Stimulated activated CD4-positive, alpha-beta T cell treated with anti-CD3 and anti-CD28 coated beads, Interleukin-1b, Interleukin-23, amount 100 ng/mL, for 48 hours (primary cell): ENCODE data around the gene LRP5.
"Not testable (repeated sequence)": the region's sequence is repeated elsewhere in the genome, so short reads cannot be mapped to it uniquely, and the experiment has no call there.

Experiments
- DNase-seq: peaks from one replicate; pipeline ENCODE4 v3.0.0-alpha.2; 2020

The LRP5 gene

DNA sequence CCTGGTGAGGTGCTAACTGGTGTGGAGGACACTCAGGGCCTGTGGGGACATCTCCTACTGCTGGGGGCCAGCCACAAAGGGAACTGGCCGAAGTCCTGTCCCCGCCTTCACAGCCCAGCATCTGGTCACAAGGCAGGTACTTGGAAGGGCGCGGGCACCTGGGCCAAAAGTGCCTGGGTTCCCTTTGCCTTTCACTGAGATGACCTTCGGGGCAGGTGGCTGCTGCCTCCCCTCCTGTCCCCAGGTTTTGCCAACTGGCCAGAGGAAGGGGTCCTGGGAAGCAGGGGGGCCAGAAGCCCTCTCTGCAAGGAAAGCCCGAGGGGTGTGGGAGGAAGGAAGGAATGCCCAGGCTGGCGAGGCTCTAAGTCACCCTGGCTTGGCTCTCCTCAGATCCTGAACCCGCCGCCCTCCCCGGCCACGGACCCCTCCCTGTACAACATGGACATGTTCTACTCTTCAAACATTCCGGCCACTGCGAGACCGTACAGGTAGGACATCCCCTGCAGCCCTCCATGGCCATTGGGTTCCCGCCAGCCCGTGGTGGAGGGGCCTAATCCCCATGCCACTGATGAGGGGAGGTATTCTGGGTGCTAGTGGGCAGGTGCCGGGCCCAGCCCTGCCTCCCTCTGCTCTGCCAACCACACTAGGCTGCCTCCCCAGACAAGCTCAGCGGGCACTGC, 133.8 kb downstream of the LRP5 start:
- DNase-seq, result no peak

DNA sequence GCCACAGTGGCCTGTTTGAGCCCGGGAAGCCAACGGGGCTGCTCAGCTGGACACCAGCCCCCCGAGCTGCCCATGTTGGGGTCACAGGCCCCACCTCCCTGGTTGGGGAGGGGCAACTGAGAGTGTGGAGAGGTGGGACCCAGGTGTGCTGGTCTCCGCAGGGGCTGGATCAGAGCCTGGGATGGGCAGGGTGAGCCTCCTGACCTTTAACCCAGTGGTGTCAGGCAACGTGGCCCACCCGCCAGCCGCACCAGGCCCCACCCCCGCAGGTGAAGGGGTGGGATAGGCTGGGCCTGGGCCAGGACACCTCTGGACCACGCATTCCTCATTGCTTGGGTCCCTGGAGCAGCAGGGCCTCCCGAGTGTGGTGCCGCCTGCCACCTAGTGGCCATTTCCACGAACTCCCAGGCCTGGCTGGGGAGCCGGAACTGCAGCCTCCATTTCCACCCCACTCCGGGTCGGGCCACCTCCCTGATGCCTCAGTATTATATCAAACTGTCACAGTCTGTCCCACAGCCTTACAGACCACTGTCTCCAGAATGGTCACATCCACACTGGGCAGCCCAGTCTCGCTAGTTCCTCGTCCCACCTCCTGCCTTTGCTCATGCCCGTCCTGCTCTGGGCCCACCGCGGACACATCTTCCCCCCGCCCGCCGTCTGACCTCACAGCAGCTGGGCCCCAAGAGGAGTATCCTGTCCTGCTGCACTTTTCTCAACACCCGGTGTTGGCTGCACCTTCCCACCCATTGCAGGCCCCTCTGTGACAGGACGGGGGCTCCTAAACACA, 134.8 kb downstream of the LRP5 start:
- peak; percentile 79 for DNase-seq

DNA sequence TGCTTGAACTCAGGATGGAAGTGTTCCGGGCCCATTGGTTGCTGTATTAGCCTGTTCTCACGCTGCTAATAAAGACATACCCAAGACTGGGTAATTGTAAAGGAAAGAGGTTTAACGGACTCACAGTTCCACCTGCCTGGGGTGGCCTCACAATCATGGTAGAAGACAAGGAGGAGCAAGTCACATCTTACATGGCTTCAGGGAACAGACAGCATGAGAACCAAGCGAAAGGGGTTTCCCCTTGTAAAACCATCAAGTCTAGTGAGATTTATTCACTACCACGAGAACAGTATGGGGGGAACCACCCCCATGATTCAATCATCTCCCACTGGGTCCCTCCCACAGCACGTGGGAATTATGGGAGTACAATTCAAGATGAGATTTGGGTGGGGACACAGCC, 135.5 kb downstream of the LRP5 start:
- not testable (repeated sequence) for DNase-seq

DNA sequence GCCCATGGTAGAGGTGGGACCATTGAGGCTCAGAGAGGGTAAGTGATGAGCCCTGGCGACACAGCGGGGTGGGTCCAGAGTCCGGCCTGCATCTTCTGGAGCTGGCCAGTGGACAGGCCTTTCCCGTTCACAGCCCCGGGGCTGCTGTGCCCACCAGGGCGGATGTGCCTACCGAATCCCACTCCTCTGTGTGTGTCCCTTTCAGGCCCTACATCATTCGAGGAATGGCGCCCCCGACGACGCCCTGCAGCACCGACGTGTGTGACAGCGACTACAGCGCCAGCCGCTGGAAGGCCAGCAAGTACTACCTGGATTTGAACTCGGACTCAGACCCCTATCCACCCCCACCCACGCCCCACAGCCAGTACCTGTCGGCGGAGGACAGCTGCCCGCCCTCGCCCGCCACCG, 136.2 kb downstream of the LRP5 start:
- DNase-seq, result no peak

DNA sequence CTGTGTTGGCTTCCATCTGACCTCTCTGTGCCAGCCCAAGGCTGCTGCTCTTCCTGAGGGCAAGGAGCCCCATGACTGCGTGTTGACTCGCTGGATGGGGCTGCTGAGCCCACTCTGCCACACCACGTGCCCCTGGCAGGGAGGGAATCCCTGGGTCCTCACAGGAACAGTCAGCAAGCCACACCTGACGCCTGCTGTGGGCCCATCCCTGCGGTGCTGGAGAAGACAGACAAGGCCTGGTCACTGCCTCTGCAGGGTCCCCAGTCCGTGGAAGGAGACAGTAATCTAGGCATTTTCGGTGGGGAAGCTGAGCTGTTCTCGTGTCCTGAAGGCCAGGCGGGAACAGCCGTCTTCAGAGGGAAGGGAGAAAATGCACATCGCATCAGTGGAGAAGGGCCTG, 137.6 kb downstream of the LRP5 start:
- DNase-seq, result no peak

DNA sequence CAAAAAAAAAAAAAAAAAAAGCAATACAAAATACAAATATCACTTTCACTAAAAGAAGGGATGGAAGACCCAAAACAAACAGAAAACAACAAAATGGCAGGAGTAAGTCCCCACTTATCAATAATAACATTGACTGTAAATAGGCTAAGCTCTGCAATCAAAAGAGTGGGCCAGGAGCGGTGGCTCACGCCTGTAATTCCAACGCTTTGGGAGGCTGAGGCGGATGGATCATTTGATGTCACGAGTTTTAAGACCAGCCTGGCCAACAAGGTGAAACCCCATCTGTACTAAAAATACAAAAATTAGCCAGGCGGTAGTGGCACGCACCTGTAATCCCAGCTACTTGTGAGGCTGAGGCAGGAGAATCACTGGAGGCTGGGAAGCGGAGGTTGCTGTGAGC, 138.3 kb downstream of the LRP5 start:
- DNase-seq, result no peak

DNA sequence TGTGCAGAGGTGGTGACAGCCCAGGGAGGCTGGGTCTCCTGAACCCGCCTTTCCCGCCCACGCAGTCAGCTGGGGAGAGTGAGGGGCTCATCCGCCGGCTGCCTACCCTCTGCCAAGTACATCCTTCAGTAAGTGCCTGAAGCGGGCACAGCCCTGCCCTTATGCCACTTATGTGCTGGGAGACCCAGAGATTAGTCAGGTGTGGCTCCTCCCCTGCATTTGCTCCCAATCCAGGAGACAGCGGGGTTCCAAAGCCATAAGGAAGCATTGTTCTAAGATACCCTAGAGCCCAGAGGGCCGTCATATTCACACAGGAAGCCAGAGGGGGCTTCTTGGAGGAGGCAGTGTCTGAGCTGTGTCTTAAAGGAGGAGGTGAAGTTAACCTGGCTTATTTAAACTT, 142.4 kb downstream of the LRP5 start:
- DNase-seq, result no peak

DNA sequence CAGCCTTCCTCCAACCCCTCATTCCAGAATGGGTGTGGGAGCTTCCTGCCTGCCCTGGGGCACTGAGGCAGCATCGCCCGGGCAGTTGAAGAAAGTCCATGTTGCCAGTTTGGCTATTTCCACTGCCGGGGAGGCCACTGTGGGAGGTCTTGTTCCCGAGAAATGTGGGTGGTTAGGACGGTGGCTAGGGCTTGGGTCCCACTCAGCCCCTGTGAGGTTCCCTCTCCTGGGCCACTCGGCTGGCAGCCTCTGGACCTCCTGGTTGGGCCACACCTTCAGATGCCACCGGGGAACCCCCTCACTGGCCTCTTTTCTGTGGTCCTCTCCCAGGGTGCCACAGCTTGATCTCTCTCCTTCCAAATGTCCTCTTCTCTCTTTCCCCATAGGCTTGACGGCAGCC, 143.1 kb downstream of the LRP5 start:
- no peak for DNase-seq

DNA sequence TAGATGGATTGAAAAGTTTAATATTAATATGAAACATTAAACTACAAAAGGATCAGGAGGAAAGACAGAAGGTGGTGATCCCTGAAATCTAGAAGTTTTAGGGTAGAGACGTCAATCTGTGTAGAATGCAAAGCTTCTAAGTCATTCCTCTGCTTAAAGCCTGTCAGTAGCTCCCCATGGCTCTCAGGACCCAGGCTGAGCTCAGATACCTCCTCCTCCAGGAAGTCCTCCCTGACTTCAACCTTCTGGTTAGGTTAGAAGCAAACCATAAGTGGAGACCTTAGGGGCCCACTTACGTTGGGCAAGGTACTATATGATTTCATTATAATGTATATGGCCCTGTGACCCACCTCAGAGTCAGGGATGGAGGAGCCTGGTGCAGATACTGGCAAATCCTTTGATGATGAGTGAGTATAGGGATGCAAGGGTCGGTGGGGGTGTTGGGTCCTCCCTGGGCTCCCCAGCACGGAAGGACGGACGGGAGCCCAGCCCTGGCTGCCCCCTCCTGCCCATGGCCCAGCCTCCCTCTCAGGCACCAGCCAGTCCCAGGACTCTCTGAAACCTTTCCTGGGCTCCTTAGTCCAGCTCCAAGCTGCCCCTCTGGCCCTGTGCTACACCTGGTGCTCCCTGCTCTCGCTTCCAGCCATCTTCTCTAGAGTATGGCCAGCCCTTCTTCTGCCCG, 145.0 kb downstream of the LRP5 start:
- DNase-seq, result no peak

DNA sequence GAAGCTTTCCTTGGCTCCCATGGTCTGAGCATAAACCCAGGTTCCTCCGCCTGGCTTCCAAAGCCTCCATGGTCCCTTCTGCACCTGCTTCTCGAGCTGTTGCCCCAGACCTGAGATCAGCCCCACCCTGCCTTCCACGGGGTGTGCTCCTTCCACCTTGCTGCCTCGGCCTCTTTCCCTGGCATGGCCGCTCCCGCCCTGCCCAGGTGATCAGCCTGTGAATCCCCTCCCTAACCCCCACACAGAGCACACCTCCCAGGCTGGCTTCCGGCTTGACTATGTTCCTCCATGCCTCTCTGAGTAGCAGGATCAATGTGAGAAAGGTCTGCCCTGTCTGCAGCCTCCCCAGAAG, 145.5 kb downstream of the LRP5 start:
- no peak for DNase-seq

DNA sequence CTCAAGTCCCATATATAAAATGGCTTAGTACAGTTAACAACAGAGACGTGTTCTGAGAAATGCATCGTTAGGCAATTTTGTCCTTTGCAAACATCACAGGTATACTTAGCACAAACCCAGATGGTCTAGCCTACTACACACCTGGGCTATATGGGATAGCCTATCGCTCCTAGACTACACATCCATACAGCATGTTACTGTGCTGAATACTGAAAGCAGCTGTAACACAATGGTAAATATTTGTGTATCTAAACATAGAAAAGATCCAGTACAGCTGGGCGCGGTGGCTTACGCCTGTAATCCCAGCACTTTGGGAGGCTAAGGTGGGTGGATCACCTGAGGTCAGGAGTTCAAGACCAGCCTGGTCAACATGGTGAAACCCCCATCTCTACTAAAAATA, 145.9 kb downstream of the LRP5 start:
- not testable (repeated sequence) for DNase-seq

DNA sequence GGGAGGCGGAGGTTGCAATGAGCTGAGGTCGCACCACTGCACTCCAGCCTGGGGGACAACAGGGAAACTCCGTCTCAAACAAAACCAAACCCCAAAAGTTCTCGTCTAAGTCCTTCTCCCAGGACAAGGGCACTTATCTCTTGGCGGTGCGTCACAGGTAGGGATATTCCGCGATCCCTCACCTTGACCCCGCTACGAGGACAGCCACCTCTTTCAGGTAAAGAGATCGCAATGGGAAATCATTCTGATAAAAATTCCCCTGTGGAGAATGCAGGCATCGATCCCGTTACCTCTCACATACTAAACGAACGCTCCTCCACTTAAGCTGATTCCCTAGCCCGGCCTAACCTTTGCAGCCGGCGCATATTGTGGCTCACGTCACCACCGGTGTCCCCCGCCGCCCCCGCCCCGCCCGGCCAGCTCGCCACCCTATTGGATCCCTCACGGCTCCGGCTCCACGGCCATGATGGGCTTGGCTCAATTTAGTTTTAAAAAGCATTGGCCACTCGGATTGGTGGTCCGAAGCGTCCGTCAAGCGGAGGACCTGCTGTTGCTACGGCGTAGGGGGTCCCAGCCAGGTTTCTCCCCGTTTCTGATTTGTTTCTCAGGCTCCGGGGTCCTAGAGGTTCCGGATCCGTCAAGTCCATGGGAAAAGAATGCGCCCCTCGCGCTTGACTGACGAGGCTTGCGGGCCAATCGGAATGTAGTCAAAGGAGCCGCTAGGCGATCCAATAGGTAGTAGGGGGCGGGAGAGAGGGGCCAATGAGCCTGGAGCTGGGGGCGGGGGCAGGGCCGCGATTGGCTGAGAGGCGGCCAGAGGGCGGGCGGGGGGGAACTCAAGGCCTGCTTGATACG, 147.7 kb downstream of the LRP5 start:
- peak; percentile 95 for DNase-seq

DNA sequence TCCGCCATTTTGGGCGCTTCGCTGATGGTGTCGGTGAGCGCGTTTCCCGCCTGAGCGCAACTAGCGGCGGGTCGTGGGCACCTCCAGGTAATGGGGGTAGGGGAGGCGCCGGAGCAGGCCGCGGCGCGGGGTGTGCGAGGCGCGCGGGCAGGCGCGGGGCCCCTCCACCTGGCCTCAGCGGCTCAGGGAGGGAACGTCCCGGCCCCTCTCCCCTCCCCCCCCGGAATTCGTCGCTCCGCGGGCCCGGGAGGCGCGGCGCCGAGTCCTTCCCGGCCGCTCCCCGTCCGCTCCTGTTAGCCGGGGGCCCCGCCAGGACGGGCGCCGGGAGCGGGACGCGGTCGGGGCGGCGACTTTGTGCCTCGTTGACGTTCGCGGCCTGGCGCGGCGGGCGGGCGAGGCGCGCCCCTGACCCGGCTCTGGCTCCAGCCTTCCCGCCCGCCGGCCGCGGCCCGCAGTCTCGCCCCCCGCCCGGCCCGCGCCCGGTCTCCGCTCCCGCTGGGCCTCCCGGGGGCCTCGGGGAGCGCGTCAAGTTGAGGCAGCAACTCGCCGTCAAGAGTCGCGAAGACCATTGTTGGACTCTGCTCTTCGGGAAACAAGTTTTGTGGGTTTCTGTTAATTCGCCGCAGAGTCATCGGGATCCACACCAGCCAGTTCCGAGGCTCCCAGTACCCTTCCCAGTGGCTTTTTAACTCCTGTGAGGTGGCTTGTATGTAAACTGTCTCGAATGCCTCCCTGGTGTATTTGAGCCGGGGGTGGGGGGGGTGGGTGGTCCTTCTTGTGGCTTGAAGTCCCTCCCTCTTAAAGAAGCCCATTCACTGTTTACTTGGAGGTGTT, 148.6 kb downstream of the LRP5 start, which contains the start of gene PPP6R3:
PPP6R3 (plus strand) TSS at position 12 of the 834 bp plus-strand sequence. CDS start 76,913 bp downstream, outside the sequence.
- no peak for DNase-seq

DNA sequence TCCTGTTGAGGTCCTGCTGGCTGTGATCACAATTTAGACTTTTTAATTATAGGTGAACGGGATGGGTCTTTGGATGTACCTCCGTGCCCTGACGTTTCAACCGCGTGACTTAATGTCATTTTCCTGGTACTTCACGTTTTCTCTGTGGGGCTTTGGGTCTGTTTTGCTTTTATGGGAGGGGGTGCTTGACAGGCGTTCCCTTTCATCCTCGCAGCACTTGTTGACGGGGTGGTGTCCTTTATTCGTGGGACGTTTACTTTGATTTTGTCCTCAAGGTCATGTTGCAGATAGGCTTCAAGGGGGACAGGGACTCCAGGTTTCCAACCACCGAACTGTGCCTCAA, 149.2 kb downstream of the LRP5 start:
- no peak for DNase-seq

DNA sequence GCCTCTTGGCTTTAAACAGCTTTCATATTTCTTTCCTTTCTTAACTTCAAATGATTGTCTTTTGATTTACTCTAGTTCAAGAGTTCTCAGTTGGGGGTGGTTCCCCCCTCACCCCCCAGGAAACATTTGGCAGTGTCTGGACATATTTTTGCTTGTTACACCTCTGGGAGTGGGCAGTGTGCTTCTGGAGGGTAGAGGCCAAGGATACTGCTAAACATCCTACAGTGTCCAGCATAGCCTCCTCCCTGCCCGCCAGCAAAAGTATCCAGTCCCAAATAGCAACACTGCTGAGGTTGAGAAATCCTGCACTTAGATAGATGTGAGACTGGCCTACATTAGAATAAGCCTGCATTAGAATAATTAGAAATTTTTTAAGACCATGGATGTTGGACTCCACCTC, 151.3 kb downstream of the LRP5 start:
- no peak for DNase-seq

DNA sequence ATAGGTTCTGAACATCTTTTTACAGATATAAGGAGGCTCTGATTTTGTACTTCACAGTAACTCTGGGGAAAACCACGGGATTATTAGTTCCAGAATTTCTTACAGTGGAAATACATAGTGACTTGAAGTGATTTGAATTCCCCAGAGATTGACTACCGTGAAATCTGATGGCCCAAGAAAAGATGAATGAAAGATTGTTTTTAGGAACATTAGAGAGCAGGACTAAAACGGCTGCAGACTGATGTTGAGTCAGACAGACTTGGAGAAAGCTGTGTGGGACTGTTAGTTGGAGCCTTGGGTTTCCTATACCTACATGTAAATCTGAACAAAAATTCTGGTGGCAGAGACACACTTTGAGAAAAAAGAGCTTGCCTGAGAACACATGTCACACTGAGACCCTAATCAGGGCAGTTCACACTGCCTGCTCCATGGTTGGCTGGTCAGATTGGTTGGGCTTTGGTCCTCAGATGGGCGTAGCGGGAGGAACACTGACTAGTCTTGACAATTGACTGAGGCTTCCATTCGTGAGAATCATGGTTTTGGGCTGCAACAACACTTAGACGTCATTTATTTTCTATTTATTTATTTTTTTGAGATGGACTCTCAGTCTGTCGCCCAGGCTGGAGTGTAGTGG, 154.9 kb downstream of the LRP5 start:
- DNase-seq, result no peak

DNA sequence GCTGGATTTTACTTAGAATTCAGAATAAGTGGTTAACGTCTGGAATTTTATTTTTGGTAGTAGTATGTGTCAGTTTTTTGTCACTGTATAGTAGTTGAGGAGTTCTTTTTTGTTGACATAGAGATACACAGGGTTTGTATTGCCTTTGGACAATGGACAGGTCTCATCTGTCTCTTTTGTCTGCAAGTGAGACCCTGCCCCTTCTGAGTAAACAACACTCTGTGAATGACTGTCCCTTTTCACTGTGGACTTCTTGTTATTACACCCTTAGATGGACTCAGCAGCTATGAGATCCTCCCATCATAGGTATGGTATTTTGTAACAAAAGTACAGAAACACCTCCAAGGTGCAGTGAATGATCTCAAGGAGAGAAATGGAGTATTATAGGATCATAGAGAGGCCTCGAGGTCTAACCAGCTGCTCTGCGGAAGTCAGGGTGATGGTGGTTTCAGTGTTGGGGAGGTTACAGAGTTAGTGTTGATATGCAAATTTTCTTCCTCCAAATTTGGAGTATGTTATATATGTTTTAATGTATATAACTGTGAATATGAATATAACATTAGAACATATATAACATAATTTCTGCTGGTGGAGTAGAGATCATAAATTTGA, 155.9 kb downstream of the LRP5 start:
- DNase-seq, result no peak

DNA sequence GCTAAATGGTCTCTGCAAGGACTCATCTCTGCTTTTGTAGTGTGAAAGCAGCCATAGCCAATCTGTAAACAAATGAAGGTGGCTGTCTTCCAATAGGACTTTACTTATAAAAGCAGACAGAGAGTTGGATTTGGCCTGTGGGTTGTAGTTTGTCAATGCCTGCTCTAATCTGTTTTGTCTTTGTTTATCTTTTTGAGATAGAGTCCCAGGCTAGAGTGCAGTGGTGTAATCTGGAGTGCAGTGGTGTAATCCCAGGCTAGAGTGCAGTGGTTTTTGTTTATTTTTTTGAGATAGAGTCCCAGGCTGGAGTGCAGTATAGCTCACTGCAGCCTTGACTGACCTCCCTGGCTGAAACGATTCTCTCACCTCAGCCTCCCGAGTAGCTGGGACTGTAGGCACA, 156.7 kb downstream of the LRP5 start:
- DNase-seq, result no peak

DNA sequence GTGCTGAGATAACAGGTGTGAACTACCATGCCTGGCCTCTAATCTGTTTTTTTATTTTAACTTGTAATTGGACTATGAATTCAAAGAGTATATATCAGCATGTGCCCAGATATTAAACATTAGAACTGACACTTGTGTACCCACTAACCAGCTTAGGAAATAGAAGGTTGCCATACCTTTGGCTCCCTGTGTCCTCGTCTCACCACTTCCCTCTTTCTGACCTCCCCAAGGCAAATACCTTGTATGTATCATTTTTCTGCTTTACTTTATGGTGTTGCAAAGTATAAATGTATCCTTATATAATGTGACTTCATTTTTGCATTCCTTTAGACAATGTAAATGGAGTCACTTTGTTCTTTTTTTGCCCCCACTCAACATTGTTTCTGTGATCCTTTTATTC, 157.3 kb downstream of the LRP5 start:
- DNase-seq, result no peak

DNA sequence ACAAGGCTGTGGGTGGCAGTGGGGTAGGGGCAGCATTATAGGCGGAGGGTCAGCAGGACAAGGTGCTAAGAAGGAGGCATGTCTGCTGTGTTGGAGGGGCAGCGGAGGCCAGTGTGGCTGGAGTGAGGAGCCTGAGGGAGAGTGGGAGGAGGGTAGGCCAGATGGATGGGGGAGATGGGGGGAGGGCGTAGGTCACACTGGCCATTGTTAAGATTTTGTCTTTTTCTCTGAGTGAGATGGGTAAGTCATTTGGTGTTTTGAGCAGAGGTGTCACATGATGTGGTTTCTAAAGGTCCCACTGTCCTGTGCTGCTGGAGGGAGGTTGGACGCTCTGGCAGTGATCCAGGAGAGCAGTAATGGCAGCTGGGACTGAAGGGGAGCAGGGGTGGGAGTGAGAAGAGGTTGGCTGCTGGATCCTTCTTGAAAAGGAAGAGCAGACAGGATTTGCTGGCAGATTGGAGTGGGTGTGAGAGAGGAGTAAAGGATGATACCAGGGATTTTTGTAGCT, 158.0 kb downstream of the LRP5 start:
- no peak for DNase-seq
